ENCODE results near the gene CLEC20A.

DNA sequence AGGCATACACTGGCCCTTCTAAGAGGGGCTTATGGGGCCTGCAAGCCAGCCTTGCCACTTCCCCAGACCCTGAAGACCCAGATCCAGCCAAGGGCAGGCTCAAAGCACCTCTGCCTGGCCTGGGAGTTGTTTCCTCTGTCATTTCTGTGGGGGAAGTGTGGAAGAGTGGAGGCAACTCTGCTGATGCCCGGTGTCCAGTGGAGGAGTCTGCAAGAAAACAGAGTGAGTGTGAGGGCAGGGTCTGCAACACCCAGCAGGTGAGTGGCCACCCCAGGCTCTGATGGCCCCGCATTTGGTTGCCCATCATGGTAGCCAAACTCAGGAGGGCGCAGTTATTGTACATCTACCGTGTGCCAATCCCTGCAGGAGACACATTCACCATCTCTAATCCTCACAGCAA is 8.4 kb downstream of the CLEC20A start:
- TF ChIP-seq, protein P1, sequence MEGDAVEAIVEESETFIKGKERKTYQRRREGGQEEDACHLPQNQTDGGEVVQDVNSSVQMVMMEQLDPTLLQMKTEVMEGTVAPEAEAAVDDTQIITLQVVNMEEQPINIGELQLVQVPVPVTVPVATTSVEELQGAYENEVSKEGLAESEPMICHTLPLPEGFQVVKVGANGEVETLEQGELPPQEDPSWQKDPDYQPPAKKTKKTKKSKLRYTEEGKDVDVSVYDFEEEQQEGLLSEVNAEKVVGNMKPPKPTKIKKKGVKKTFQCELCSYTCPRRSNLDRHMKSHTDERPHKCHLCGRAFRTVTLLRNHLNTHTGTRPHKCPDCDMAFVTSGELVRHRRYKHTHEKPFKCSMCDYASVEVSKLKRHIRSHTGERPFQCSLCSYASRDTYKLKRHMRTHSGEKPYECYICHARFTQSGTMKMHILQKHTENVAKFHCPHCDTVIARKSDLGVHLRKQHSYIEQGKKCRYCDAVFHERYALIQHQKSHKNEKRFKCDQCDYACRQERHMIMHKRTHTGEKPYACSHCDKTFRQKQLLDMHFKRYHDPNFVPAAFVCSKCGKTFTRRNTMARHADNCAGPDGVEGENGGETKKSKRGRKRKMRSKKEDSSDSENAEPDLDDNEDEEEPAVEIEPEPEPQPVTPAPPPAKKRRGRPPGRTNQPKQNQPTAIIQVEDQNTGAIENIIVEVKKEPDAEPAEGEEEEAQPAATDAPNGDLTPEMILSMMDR (IDR thresholded peaks at IDR 0.05), result no peak
- no peak for TF ChIP-seq EP300 (IDR thresholded peaks at IDR 0.05)
- no peak for TF ChIP-seq POLR2A (IDR thresholded peaks at IDR 0.05)

All from ovary (tissue), 3 donors.